Measurements from ENCODE around the gene SV2C. TPM values are rescaled to one million over a fixed set of nuclear protein-coding genes. Genes with fewer than 3 reads are reported as not detected.

The SV2C gene
- total RNA-seq, 4 donors from 2014 or later: 0.06 to 0.36 (median 0.13) TPM

DNA sequence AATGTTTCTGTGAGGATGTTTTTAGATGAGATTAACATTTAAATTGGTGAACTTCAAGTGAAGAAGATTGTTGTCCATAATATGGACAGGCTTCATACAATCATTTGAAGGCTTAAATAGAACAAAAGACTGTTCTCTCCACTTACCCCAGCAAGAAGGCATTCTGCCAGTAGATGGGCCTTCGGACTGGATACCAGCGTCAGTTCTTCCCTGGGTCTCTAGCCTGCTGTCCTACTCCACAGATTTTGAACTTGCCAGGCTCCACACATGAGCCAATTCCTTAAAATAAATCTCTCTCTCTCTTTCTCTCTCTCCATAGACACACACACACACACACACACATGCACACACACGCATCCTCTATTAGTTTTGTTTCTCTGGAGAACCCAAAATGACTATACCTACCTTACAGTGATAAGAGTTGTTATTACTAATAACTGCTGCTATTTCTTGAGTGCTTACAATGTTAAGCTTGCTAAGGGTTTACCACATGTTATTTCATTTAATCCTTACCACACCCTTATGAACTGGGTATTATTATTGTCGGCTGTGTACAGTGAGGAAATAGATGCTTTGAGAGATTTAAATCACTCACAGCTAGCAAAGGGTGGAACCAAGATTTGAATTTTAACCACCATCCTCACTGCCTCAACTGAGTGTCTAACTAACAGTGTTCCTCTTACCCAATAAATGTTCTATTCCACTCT, 300.1 kb downstream of the SV2C start:
- DNase-seq (ENCODE audit: low spot score) (no peak), ATAC-seq (ENCODE audit: low FRiP score) (no peak)
- TF ChIP-seq, protein P1, sequence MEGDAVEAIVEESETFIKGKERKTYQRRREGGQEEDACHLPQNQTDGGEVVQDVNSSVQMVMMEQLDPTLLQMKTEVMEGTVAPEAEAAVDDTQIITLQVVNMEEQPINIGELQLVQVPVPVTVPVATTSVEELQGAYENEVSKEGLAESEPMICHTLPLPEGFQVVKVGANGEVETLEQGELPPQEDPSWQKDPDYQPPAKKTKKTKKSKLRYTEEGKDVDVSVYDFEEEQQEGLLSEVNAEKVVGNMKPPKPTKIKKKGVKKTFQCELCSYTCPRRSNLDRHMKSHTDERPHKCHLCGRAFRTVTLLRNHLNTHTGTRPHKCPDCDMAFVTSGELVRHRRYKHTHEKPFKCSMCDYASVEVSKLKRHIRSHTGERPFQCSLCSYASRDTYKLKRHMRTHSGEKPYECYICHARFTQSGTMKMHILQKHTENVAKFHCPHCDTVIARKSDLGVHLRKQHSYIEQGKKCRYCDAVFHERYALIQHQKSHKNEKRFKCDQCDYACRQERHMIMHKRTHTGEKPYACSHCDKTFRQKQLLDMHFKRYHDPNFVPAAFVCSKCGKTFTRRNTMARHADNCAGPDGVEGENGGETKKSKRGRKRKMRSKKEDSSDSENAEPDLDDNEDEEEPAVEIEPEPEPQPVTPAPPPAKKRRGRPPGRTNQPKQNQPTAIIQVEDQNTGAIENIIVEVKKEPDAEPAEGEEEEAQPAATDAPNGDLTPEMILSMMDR (IDR thresholded peaks at IDR 0.05): no peak

DNA sequence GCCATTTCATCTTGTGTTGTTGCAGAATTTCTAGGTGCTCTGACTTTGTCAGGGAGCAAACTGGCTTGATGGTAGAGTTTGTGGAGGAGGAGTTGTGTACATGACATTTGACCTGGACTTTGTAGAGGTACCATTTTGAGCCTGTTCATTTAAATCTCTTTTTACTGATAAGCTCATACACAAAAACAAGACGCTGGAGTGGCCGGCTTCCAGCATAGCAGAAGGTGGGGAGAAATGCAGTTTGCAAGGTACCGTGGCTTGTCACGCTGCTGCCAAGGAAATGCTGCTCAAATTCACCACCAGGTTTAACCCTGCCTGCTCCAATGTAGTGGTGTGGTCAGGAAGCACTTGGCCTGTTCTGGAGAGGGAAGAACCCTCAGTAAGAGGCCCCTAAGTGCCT, 301.0 kb downstream of the SV2C start:
- TF ChIP-seq, protein P1 (IDR thresholded peaks at IDR 0.05): no peak
- no peak for DNase-seq (ENCODE audit: low spot score)

DNA sequence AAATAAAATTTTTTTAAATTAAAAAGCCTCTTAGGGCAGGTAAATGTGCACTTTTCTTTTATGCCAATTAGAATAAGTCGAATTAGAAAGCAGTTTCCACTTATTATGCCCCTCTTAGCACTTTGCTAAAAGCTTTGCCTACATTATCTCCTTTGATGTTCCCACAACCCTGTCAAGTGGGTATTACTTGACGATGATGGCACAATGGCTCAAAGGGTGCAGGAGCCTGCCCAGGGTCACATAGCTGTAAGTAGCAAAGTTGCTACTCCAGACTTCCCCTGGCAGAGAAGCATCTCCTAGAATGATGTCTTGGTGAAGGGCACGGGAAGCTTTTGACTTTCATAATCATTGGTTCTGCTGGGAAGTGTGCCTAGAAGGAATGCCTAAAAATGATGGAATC, 301.5 kb downstream of the SV2C start:
- no peak for ATAC-seq (ENCODE audit: low FRiP score)
- TF ChIP-seq, protein P1 (IDR thresholded peaks at IDR 0.05): no peak
- DNase-seq (ENCODE audit: low spot score): no peak

More for the DNA sequence above, 301.0 kb downstream of the SV2C start:
- ATAC-seq (ENCODE audit: low FRiP score): no peak

DNA sequence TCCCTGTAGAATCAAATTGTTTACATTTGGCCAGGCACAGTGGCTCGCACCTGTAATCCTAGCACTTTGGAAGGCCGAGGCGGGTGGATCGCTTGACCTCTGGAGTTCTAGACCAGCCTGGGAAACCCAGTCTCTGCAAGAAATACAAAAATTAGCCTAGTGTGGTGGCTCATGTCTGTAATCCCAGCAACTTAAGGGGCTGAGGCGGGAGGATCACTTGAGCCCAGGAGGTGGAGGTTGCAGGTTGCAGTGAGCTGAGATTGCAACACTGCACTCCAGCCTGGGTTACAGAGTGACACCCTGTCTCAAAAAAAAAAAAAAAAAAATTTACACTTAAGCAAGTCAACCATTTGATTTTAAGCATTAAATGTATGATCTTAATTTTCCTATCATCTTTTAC, 302.4 kb downstream of the SV2C start:
- DNase-seq (ENCODE audit: low spot score) (no peak), ATAC-seq (ENCODE audit: low FRiP score) (no peak)
- TF ChIP-seq, protein P1 (IDR thresholded peaks at IDR 0.05): no peak

DNA sequence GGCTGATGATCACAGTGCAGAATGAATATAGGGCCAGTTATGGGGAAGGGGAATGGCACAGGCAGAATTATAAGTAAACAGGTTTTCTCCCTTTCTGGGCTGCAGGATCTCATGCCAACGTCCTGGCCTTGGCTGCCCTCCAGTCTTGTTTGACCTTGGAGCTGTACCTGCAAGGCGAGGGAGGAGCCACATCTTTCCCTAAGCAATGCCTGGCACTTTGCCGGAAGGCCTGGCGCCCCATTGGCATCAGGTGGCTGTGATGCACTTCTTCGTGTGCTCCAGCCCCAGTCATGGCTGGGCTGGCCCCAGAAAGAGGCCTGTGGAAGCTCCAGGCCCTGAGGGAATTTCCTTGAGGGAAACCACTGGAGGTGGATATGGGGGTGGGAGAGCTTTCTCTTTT, 303.2 kb downstream of the SV2C start:
- no peak for ATAC-seq (ENCODE audit: low FRiP score)
- TF ChIP-seq, protein P1 (IDR thresholded peaks at IDR 0.05): no peak
- DNase-seq (ENCODE audit: low spot score): no peak

DNA sequence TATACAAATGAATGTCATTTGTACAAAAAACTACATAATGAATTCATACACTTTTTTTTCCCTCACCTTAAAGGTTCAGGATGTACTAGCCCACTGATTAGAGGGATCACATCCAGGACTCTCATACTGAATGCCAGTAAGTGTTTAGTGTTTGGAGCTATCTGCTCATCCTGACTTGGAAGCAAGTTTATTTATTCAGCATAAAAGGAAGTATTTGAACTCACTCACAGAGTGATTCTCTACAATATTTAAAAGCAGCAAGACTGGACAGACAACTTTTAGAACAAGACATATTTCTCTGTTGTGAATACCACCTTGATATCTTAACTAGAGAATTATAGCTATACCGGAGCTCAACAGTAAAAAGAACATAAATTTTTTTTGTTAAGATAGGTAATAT, 305.1 kb downstream of the SV2C start:
- TF ChIP-seq, protein P1 (IDR thresholded peaks at IDR 0.05): no peak
- no peak for ATAC-seq (ENCODE audit: low FRiP score)
- no peak for DNase-seq (ENCODE audit: low spot score)

DNA sequence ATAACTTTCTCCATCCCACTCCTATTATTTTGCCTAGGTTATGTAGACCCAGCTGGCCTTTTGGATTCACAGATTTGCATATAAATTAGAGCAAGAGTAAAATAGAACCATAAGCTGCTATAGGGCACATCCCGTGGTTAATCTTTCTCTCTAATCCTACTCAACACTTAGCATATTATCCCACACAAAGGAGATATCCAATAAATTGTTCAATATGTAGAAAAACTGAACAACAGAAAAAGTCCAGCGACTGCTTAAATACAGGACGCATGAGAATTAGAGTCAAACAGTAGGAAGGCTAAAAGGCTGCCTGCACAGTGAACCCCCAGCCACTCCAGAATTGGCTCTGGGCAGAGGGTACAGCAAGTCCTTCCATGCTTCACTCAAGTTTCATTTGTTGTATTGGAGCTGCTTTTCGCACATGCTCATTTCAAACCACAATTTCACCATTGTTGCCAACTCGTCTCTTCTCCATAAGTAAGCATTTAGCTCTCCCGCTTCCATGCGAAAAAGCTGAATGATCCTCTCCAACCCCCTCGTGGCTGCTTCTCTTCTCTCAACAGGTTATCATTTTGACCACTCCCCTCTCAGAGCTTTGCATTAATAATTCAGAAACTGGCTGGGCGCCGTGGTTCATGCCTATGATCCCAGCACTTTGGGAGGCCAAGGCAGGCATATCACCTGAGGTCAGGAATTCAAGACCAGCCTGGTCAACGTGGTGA, 305.8 kb downstream of the SV2C start:
- TF ChIP-seq, protein P1 (IDR thresholded peaks at IDR 0.05): no peak
- no peak for ATAC-seq (ENCODE audit: low FRiP score)
- no peak for DNase-seq (ENCODE audit: low spot score)
